ENCODE measurements around the gene SYNC.
A peak's percentile ranks its signal among the peaks of the same experiment; 100 is the strongest.

The SYNC gene

DNA sequence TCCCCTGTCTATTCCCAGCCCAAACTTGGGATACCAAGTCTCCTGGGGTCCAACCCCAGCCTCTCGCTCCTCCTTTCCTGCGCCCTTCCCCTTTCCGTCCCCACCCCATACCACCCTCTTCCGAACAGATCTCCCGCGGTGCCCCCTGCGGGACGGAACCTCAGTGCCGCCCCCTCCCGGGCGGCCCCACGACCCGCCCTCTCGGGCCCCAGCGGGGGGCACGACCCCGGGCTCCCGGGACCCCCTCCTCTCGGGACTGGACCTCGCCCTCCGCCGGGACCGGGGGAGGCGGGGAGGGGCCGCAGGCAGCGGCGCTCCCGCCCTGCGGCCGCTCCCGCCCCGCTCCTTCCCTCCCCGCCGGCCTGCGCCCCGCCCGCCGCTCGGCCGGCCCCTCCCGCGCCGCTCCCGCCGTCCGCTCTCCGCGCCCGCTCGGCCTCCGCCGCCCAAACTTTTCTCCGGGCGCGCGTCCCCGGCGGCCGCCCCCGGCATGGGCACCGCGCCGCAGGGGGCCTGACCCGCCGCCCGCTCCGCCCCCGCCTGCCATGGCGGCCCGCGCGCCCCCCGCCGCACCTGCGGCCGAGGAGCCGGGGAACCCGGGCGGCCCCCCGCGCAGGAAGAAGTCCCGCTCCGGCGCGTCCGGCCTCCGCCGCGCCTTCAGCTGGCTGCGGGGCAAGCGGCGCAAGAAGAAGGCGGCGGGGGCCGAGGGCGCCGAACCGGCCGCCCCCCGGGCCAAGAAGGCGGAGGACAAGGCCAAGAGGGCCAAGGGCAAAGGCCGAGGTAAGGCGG is 39.0 kb upstream of the SYNC start:
- Histone ChIP-seq H3K4me3 (ENCODE audit: low read length) (no peak overlapping the region), H3K4me1 (ENCODE audit: control insufficient read depth, low read length) (no peaks in the 10 kb centered on the region), H3K9me3 (ENCODE audit: control insufficient read depth, insufficient read depth, low read length) (no peaks in the 10 kb centered on the region), H3K79me2 (ENCODE audit: control insufficient read depth, low read length) (no peaks in the 10 kb centered on the region), H4K20me1 (ENCODE audit: control insufficient read depth, insufficient read depth, low read depth, low read length) (no peaks in the 10 kb centered on the region), H3K27me3 (ENCODE audit: control insufficient read depth, low read length) (peaks cover 50% of the 10 kb centered on the region), H3K9me2 (replicated peaks; ENCODE audit: control insufficient read depth, low read length) (no peaks in the 10 kb centered on the region), H3F3A (ENCODE audit: control insufficient read depth, insufficient read depth) (no peaks in the 10 kb centered on the region), H3K27ac (ENCODE audit: low read depth, low read length) (no peak overlapping the region), H3K4me2 (ENCODE audit: low read length) (no peak overlapping the region), H3K36me3 (ENCODE audit: control insufficient read depth, low read length) (no peaks in the 10 kb centered on the region)
- peak; percentile 67; the same call in 1 of the 2 replicates for TF ChIP-seq EZH2phosphoT487 (IDR thresholded peaks at IDR 0.05; ENCODE audit: borderline replicate concordance, low read length)
- TF ChIP-seq, protein P1, sequence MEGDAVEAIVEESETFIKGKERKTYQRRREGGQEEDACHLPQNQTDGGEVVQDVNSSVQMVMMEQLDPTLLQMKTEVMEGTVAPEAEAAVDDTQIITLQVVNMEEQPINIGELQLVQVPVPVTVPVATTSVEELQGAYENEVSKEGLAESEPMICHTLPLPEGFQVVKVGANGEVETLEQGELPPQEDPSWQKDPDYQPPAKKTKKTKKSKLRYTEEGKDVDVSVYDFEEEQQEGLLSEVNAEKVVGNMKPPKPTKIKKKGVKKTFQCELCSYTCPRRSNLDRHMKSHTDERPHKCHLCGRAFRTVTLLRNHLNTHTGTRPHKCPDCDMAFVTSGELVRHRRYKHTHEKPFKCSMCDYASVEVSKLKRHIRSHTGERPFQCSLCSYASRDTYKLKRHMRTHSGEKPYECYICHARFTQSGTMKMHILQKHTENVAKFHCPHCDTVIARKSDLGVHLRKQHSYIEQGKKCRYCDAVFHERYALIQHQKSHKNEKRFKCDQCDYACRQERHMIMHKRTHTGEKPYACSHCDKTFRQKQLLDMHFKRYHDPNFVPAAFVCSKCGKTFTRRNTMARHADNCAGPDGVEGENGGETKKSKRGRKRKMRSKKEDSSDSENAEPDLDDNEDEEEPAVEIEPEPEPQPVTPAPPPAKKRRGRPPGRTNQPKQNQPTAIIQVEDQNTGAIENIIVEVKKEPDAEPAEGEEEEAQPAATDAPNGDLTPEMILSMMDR (IDR thresholded peaks at IDR 0.05; ENCODE audit: low read depth, low read length, poor library complexity, severe bottlenecking), result peak; percentile 14

GRCh38 chr1:32741059-32741412 is 38.5 kb upstream of the SYNC start:
- Histone ChIP-seq H4K20me1 (ENCODE audit: control insufficient read depth, insufficient read depth, low read depth, low read length) (no peaks in the 10 kb centered on the region), H3K9me2 (replicated peaks; ENCODE audit: control insufficient read depth, low read length) (no peaks in the 10 kb centered on the region), H3K36me3 (ENCODE audit: control insufficient read depth, low read length) (no peaks in the 10 kb centered on the region), H3K79me2 (ENCODE audit: control insufficient read depth, low read length) (no peaks in the 10 kb centered on the region), H3K9me3 (ENCODE audit: control insufficient read depth, insufficient read depth, low read length) (no peaks in the 10 kb centered on the region), H3K4me3 (ENCODE audit: low read length) (no peak overlapping the region), H3K4me1 (ENCODE audit: control insufficient read depth, low read length) (no peaks in the 10 kb centered on the region), H3K27ac (ENCODE audit: low read depth, low read length) (no peak overlapping the region), H3K27me3 (ENCODE audit: control insufficient read depth, low read length) (peaks cover 46% of the 10 kb centered on the region), H3K4me2 (ENCODE audit: low read length) (no peak overlapping the region), H3F3A (ENCODE audit: control insufficient read depth, insufficient read depth) (no peaks in the 10 kb centered on the region)
- TF ChIP-seq, protein P1 (IDR thresholded peaks at IDR 0.05; ENCODE audit: low read depth, low read length, poor library complexity, severe bottlenecking), result no peak
- TF ChIP-seq EZH2phosphoT487 (IDR thresholded peaks at IDR 0.05; ENCODE audit: borderline replicate concordance, low read length), result no peak

GRCh38 chr1:32736812-32737791 is 34.5 kb upstream of the SYNC start:
- Histone ChIP-seq H3K4me2 (ENCODE audit: low read length) (no peak overlapping the region), H3K9me2 (replicated peaks; ENCODE audit: control insufficient read depth, low read length) (no peaks in the 10 kb centered on the region), H3K27me3 (ENCODE audit: control insufficient read depth, low read length) (peaks cover 20% of the 10 kb centered on the region), H4K20me1 (ENCODE audit: control insufficient read depth, insufficient read depth, low read depth, low read length) (no peaks in the 10 kb centered on the region), H3K4me1 (ENCODE audit: control insufficient read depth, low read length) (no peaks in the 10 kb centered on the region), H3K9me3 (ENCODE audit: control insufficient read depth, insufficient read depth, low read length) (no peaks in the 10 kb centered on the region), H3K27ac (ENCODE audit: low read depth, low read length) (no peak overlapping the region), H3K4me3 (ENCODE audit: low read length) (no peak overlapping the region), H3F3A (ENCODE audit: control insufficient read depth, insufficient read depth) (no peaks in the 10 kb centered on the region), H3K79me2 (ENCODE audit: control insufficient read depth, low read length) (no peaks in the 10 kb centered on the region), H3K36me3 (ENCODE audit: control insufficient read depth, low read length) (no peaks in the 10 kb centered on the region)
- TF ChIP-seq EZH2phosphoT487 (IDR thresholded peaks at IDR 0.05; ENCODE audit: borderline replicate concordance, low read length), result no peak
- TF ChIP-seq, protein P1 (IDR thresholded peaks at IDR 0.05; ENCODE audit: low read depth, low read length, poor library complexity, severe bottlenecking), result no peak

Measured in DOHH2 (cell line).